H1 (cell line): ENCODE data around the gene NUDT19. TPM values are rescaled to one million over a fixed set of nuclear protein-coding genes. Genes with fewer than 3 reads are reported as not detected.

ENCODE experiments used
- CTCF ChIA-PET: fragments of 300-600 bp; sonication (Branson Sonifier 250); formaldehyde crosslinking; loops from one replicate; lab custom pipeline; 2021; ENCODE audit not compliant: partially characterized antibody; lab: Charles Lee
- POLR2A ChIA-PET: fragments of 300-600 bp; sonication (Branson Sonifier 250); formaldehyde crosslinking; loops from one replicate; lab custom pipeline; 2021; ENCODE audit warnings: inconsistent platforms; ENCODE audit not compliant: partially characterized antibody; lab: Charles Lee
- DNase-seq, 2 experiments: peaks; one replicate each; pipeline versions ENCODE4 v3.0.0 to v3.0.0-alpha.2; 2010 to 2022; ENCODE audit warnings: low spot score in 2 of 2, low read depth in 1 of 2, mixed read lengths in 1 of 2
- FAIRE-seq: peaks from 2 replicates; lab custom pipeline; 2011; peaks lifted over from hg19 to GRCh38; lab: Jason Lieb, UNC
- H2AFZ ChIP-seq: 2 replicates; pipeline ENCODE4 v1.8.1; 2012; ENCODE audit warnings: low read length, inconsistent platforms
- H2AK5ac ChIP-seq: 2 replicates; pipeline ENCODE4 v1.6.1; 2013; ENCODE audit warnings: low read depth, low read length
- H2BK120ac ChIP-seq: replicated peaks from 2 replicates; pipeline ENCODE3; 2013; ENCODE audit warnings: low read depth, low read length, inconsistent platforms
- H2BK12ac ChIP-seq: 2 replicates; pipeline ENCODE4 v1.6.1; 2013; ENCODE audit warnings: low read depth, low read length
- H2BK15ac ChIP-seq: 2 replicates; pipeline ENCODE4 v1.6.1; 2013; ENCODE audit warnings: low read length
- H2BK20ac ChIP-seq: 2 replicates; pipeline ENCODE4 v1.6.1; 2013; ENCODE audit warnings: low read length
- H2BK5ac ChIP-seq: 2 replicates; pipeline ENCODE4 v1.6.1; 2013; ENCODE audit warnings: low read depth, low read length
- H3K14ac ChIP-seq: 2 replicates; pipeline ENCODE4 v1.6.1; 2013; ENCODE audit warnings: inconsistent platforms; ENCODE audit not compliant: insufficient read length
- H3K18ac ChIP-seq: 2 replicates; pipeline ENCODE4 v1.6.1; 2013; ENCODE audit warnings: low read length; ENCODE audit errors: extremely low read depth
- H3K23ac ChIP-seq: 2 replicates; pipeline ENCODE4 v1.6.1; 2013; ENCODE audit warnings: inconsistent platforms; ENCODE audit not compliant: insufficient read length
- H3K23me2 ChIP-seq: 2 replicates; pipeline ENCODE4 v1.6.1; 2013; ENCODE audit warnings: low read depth, low read length
- H3K27ac ChIP-seq: 2 replicates; pipeline ENCODE4 v1.6.1; 2011; ENCODE audit warnings: low read depth, low read length, inconsistent platforms
- H3K27me3 ChIP-seq, 4 experiments: replicated peaks in 1 of 4; 1 replicate in 1 of 4; 2 replicates in 3 of 4; pipeline versions ENCODE4 v1.6.1 to v1.8.1; 2011 to 2013; ENCODE audit warnings: low read length in 3 of 4, mild to moderate bottlenecking in 3 of 4, inconsistent platforms in 2 of 4, mixed read lengths in 2 of 4, moderate library complexity in 1 of 4; ENCODE audit not compliant: control insufficient read depth in 3 of 4, insufficient read depth in 3 of 4; ENCODE audit errors: extremely low read depth in 1 of 4
- H3K36me3 ChIP-seq, 4 experiments: 2 replicates each; pipeline versions ENCODE4 v1.6.1 to v1.8.1; 2011 to 2013; ENCODE audit warnings: mild to moderate bottlenecking in 4 of 4, low read length in 3 of 4, moderate library complexity in 2 of 4, control low read depth in 1 of 4, inconsistent platforms in 1 of 4; ENCODE audit not compliant: insufficient read depth in 4 of 4, control insufficient read depth in 2 of 4
- H3K4ac ChIP-seq: replicated peaks from 2 replicates; pipeline ENCODE3; 2013; ENCODE audit warnings: low read length, low read depth, mixed read lengths, inconsistent platforms; ENCODE audit not compliant: insufficient read length
- H3K4me1 ChIP-seq, 4 experiments: replicated peaks in 1 of 4; 1 replicate in 1 of 4; 2 replicates in 3 of 4; pipeline versions ENCODE4 v1.6.1 to v1.8.1; 2011 to 2013; ENCODE audit warnings: low read length in 3 of 4, inconsistent platforms in 2 of 4, mixed read lengths in 1 of 4; ENCODE audit not compliant: insufficient read depth in 4 of 4, control insufficient read depth in 3 of 4
- H3K4me2 ChIP-seq, 2 experiments: 2 replicates each; pipeline versions ENCODE4 v1.6.1 to v1.8.1; 2011 to 2013; ENCODE audit warnings: low read depth in 2 of 2, low read length in 2 of 2, control low read depth in 1 of 2, inconsistent platforms in 1 of 2, mild to moderate bottlenecking in 1 of 2; ENCODE audit not compliant: insufficient read depth in 1 of 2
- H3K4me3 ChIP-seq, 4 experiments: fragments of 200-600, 300-600 bp in 1 of 4; sonication (generic), shearing (Covaris generic), sonication (Bioruptor Twin) in 1 of 4; 2 replicates each; pipeline versions ENCODE4 v1.5.1 to v1.8.1; 2011 to 2016; ENCODE audit warnings: low read length in 4 of 4, low read depth in 3 of 4, control low read depth in 2 of 4, inconsistent platforms in 2 of 4, mild to moderate bottlenecking in 2 of 4, mixed read lengths in 1 of 4, moderate library complexity in 1 of 4; ENCODE audit not compliant: insufficient read depth in 2 of 4; ENCODE audit errors: extremely low read depth in 1 of 4
- H3K56ac ChIP-seq: replicated peaks from 2 replicates; pipeline ENCODE3; 2013; ENCODE audit warnings: low read depth, mild to moderate bottlenecking, mixed read lengths, low read length, inconsistent platforms; ENCODE audit not compliant: insufficient read length
- H3K79me1 ChIP-seq: 2 replicates; pipeline ENCODE4 v1.6.1; 2013; ENCODE audit warnings: low read depth, low read length, control low read depth
- H3K79me2 ChIP-seq, 2 experiments: 2 replicates each; pipeline versions ENCODE4 v1.6.1 to v1.8.1; 2012 to 2013; ENCODE audit warnings: low read length in 2 of 2, mild to moderate bottlenecking in 2 of 2, inconsistent platforms in 1 of 2; ENCODE audit not compliant: insufficient read depth in 2 of 2, control insufficient read depth in 1 of 2
- H3K9ac ChIP-seq, 4 experiments: replicated peaks in 1 of 4; 1 replicate in 1 of 4; 2 replicates in 3 of 4; pipeline versions ENCODE4 v1.6.1 to v1.8.1; 2011 to 2013; ENCODE audit warnings: low read depth in 3 of 4, low read length in 3 of 4, control low read depth in 2 of 4, mild to moderate bottlenecking in 2 of 4, moderate library complexity in 2 of 4, inconsistent platforms in 1 of 4; ENCODE audit errors: extremely low read depth in 1 of 4
- H3K9me3 ChIP-seq, 2 experiments: 2 replicates each; pipeline versions ENCODE4 v1.6.1 to v1.8.1; 2012 to 2013; ENCODE audit warnings: mild to moderate bottlenecking in 2 of 2, moderate library complexity in 2 of 2, control low read depth in 1 of 2, inconsistent platforms in 1 of 2, low read depth in 1 of 2, low read length in 1 of 2, mixed read lengths in 1 of 2; ENCODE audit not compliant: insufficient read depth in 2 of 2
- H4K20me1 ChIP-seq, 2 experiments: replicated peaks in 1 of 2; 2 replicates each; pipeline versions ENCODE3 to v1.8.1; 2011 to 2013; ENCODE audit warnings: inconsistent platforms in 2 of 2, low read length in 2 of 2, mild to moderate bottlenecking in 1 of 2; ENCODE audit not compliant: insufficient read depth in 2 of 2, control insufficient read depth in 1 of 2
- H4K5ac ChIP-seq: 2 replicates; pipeline ENCODE4 v1.6.1; 2013; ENCODE audit warnings: low read length, low read depth, mixed read lengths, inconsistent platforms; ENCODE audit not compliant: insufficient read length
- H4K8ac ChIP-seq: 2 replicates; pipeline ENCODE4 v1.8.0; 2013; ENCODE audit warnings: mild to moderate bottlenecking, moderate library complexity, low read length, inconsistent platforms; ENCODE audit not compliant: insufficient read depth; ENCODE audit errors: extremely low read depth
- H4K91ac ChIP-seq: replicated peaks from 2 replicates; pipeline ENCODE3; 2013; ENCODE audit warnings: low read length, mixed read lengths, inconsistent platforms; ENCODE audit not compliant: insufficient read length
- ASH2L ChIP-seq: fragments of 200-600, 300-600 bp; sonication (generic); IDR thresholded peaks from one replicate; pipeline ENCODE4 v1.7.1; 2017; ENCODE audit warnings: low read length
- CREB1 ChIP-seq: IDR thresholded peaks from 2 replicates; pipeline ENCODE4 v1.6.1; 2012; ENCODE audit warnings: inconsistent platforms
- SAP30 ChIP-seq: fragments of 300-600 bp; sonication (generic); IDR thresholded peaks from 2 replicates; pipeline ENCODE4 v1.7.1; 2012; ENCODE audit warnings: low read length, moderate library complexity, mild to moderate bottlenecking, inconsistent platforms; ENCODE audit not compliant: insufficient read depth, insufficient replicate concordance
- SIRT6 ChIP-seq: IDR thresholded peaks from one replicate; pipeline ENCODE4 v1.7.1; 2012; ENCODE audit warnings: low read length, inconsistent platforms
- SP4 ChIP-seq: IDR thresholded peaks from 2 replicates; pipeline ENCODE4 v1.6.1; 2012; ENCODE audit warnings: low read length, inconsistent platforms
- TEAD4 ChIP-seq: IDR thresholded peaks from 2 replicates; pipeline ENCODE4 v1.6.1; 2012; ENCODE audit warnings: low read depth, low read length, inconsistent platforms, mixed read lengths
- WGBS, 2 experiments: shearing (Covaris generic) in 1 of 2; methylation state at CpG; one replicate each; pipeline versions ENCODE4 v1.1.6 to v1.1.7; 2013 to 2015; ENCODE audit warnings: low lambda C conversion rate in 2 of 2, mixed read lengths in 2 of 2, inconsistent platforms in 1 of 2, low coverage in 1 of 2, missing lambda C conversion rate in 1 of 2; ENCODE audit not compliant: insufficient replicate concordance in 2 of 2, insufficient coverage in 1 of 2, insufficient read length in 1 of 2; ENCODE audit errors: extremely low coverage in 1 of 2, missing lambda C conversion rate in 1 of 2; 5-methylcytosine and 5-hydroxymethylcytosine counted together
- polyA plus RNA-seq, 7 experiments: library from polyadenylated mRNA; depleted of rRNA in 3 of 7; stranded (reverse) in 5 of 7; unstranded in 2 of 7; fragments of >200 nt in 5 of 7; fragments of 200-250 nt in 2 of 7; gene quantifications; 1 replicate in 5 of 7; 2 replicates in 1 of 7; 4 replicates in 1 of 7; pipeline versions ENCODE4 v1.2.1 to v1.2.3, GENCODE V29; 2011 to 2013; ENCODE audit warnings: missing spikeins in 2 of 7, mixed read lengths in 2 of 7
- total RNA-seq: library from RNA; stranded (reverse); fragmentation: NEBNext Ultra II Directional; extraction: Animal tissue kit (Norgen Biotek cat#: 25700); gene quantifications from 2 replicates; pipeline ENCODE4 v1.2.1, GENCODE V29; 2021
- TF ChIP-seq, protein P1 (sequence below): IDR thresholded peaks from 2 replicates; pipeline ENCODE4 v1.6.1; 2012; ENCODE audit warnings: inconsistent platforms

NUDT19 gene
- total and polyA plus RNA-seq, 2 of the 8 experiments (the other 6 are each of a cell fraction or from before 2014, with no cell fraction given), result 2.0 to 3.3 TPM

DNA sequence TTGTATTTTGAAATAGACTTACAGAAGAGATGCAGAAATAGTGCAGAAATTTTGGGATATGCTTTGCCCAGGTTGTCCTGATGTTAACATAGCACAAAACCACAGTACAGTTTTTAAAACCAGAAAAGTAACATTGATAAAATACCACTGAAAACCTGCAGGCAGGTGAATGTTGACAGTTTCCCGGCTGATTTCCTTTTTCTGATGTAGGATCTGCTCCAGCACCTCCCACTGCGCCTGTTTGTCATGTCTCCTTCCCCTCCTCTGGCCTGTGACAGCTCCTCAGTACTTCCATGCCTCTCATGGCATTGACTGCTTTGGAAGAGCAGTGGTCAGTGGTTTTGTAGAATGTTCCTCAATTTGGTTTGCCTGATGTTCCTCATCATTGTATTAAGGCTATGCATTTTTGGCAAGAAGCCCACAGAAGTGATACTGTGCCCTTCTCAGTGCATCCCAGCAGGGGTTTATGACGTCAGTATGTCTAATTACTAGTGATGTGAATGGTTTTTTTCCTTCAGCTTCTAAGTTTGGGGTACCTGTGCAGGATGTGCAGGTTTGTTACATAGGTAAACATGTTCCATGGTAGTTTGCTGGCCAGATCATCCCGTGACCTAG lies 58.9 kb downstream of the NUDT19 start:
- Histone ChIP-seq H2BK20ac (no peak overlapping the region), H2AK5ac (no peak overlapping the region), H4K20me1 (no peaks in the 10 kb centered on the region), H3K56ac (no peak overlapping the region), H2BK15ac (no peak overlapping the region), H3K18ac (no peak overlapping the region), H3K27me3 (no peaks in the 10 kb centered on the region), H2BK120ac (no peak overlapping the region), H3K36me3 (no peaks in the 10 kb centered on the region), H4K8ac (no peak overlapping the region), H4K5ac (no peak overlapping the region), H2AFZ (no peak overlapping the region), H3K4me1 (no peaks in the 10 kb centered on the region), H2BK12ac (no peak overlapping the region), H4K91ac (no peak overlapping the region), H3K9me3 (no peaks in the 10 kb centered on the region), H3K4me2 (no peak overlapping the region), H2BK5ac (no peak overlapping the region), H3K79me1 (no peaks in the 10 kb centered on the region), H3K14ac (no peak overlapping the region), H3K23me2 (peaks cover 7% of the 10 kb centered on the region; the same call in 1 of the 2 replicates), H3K79me2 (no peaks in the 10 kb centered on the region), H3K4ac (no peak overlapping the region), H3K23ac (no peak overlapping the region), H3K9ac (no peak overlapping the region), H3K27ac (no peak overlapping the region), H3K4me3 (no peak overlapping the region)
- ChIA-PET POLR2A (no interaction called here), CTCF (no interaction called here)
- 86% methylated on average over 4 of the region's 4 CpGs; no CpG with 5 or more reads in 1 of the 2 experiments for WGBS, 2 experiments
- TF ChIP-seq SP4 (no peak), TEAD4 (no peak), CREB1 (no peak), SIRT6 (no peak), ASH2L (no peak), SAP30 (no peak)
- TF ChIP-seq, protein P1, sequence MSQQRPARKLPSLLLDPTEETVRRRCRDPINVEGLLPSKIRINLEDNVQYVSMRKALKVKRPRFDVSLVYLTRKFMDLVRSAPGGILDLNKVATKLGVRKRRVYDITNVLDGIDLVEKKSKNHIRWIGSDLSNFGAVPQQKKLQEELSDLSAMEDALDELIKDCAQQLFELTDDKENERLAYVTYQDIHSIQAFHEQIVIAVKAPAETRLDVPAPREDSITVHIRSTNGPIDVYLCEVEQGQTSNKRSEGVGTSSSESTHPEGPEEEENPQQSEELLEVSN, result no peak
- FAIRE-seq (no peak), DNase-seq (no peak)
